Measurements from ENCODE around the gene PRKG1.

PRKG1 gene

GRCh38 chr10:51073453-51074237 is 642 bp upstream of the PRKG1 start:
- peak overlapping the region; percentile 50 for H3K9ac ChIP-seq (ENCODE audit: low read length)
- peak; percentile 67 for DNase-seq

DNA sequence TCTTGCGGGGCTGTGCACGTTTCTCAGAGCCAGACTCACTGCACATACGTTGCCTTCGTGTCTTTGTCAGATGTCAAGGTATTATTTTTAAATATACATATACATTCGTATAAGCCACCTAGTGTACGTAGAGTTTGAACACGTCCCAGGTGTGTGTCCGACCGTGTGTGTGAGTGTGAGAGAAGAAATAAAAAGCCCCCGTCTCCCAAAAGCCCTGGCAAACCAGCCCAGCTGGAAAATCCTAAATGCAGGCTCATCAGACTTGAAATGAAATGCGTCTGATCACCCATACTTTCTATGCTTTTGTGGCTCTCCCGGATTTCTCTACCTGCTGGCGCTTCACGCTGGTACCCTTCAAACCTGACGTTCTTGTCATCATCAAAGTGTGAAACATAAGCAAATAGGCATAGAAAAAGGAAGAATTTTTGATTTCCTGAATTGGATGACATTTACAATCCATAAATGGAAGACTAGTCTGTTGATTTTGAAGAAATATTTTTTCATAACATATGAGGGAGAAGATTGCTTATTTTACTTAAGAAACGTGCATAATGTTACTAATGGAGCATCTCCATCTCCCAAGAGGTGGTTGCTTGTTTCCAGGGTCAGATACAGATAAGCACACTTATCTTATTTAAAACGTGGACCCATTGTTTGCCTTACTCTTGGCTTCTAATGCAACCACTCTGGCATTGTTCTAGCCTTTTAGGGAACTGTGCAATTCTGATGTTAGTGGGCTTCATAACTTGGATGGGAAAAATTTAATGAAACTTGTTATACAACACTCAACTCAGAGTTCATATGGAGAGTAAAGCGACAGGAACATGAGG is 971 bp downstream of the PRKG1 start:
- Histone ChIP-seq H2AK5ac (ENCODE audit: low read length) (no peak overlapping the region), H3K4ac (ENCODE audit: low read depth, low read length) (no peak overlapping the region), H3K79me1 (ENCODE audit: low read length) (no peaks in the 10 kb centered on the region), H3K9ac (ENCODE audit: low read length) (peak overlapping the region; percentile 50), H3K27me3 (ENCODE audit: insufficient read depth, low read length, poor library complexity) (no peaks in the 10 kb centered on the region), H3K56ac (ENCODE audit: low read length) (peak overlapping the region; percentile 57), H2BK120ac (ENCODE audit: low read depth, low read length) (no peak overlapping the region), H2BK15ac (replicated peaks; ENCODE audit: low read depth) (no peak overlapping the region), H3K4me1 (ENCODE audit: control insufficient read depth, low read depth, low read length) (no peaks in the 10 kb centered on the region), H3K79me2 (ENCODE audit: control insufficient read depth, insufficient read depth, low read length) (no peaks in the 10 kb centered on the region), H3K4me2 (ENCODE audit: low read length) (peak overlapping the region; percentile 51), H3K36me3 (ENCODE audit: control insufficient read depth, insufficient read depth, low read length) (no peaks in the 10 kb centered on the region), H4K8ac (ENCODE audit: low read depth, low read length) (no peak overlapping the region), H3K27ac (ENCODE audit: low read depth, low read length) (no peak overlapping the region), H3K4me3 (ENCODE audit: low read length) (peak overlapping the region; percentile 19), H2BK5ac (ENCODE audit: low read length) (no peak overlapping the region), H3K23ac (ENCODE audit: low read length) (no peak overlapping the region), H3K18ac (ENCODE audit: low read length) (no peak overlapping the region), H4K5ac (ENCODE audit: low read length) (no peak overlapping the region)
- no peak for DNase-seq
- no CpG with 5 or more reads among the region's 18 CpGs for WGBS (ENCODE audit: extremely low coverage, insufficient coverage, low lambda C conversion rate)

More at GRCh38 chr10:51073453-51074237, 642 bp upstream of the PRKG1 start:
- Histone ChIP-seq H4K5ac (ENCODE audit: low read length) (no peak overlapping the region), H3K27me3 (ENCODE audit: insufficient read depth, low read length, poor library complexity) (no peaks in the 10 kb centered on the region), H3K4me2 (ENCODE audit: low read length) (peak overlapping the region; percentile 77), H4K8ac (ENCODE audit: low read depth, low read length) (no peak overlapping the region), H2BK120ac (ENCODE audit: low read depth, low read length) (peak overlapping the region; percentile 70), H2BK5ac (ENCODE audit: low read length) (no peak overlapping the region), H3K56ac (ENCODE audit: low read length) (peak overlapping the region; percentile 57), H3K4me3 (ENCODE audit: low read length) (peak overlapping the region; percentile 44), H3K36me3 (ENCODE audit: control insufficient read depth, insufficient read depth, low read length) (no peaks in the 10 kb centered on the region), H3K4me1 (ENCODE audit: control insufficient read depth, low read depth, low read length) (no peaks in the 10 kb centered on the region), H3K4ac (ENCODE audit: low read depth, low read length) (no peak overlapping the region), H3K18ac (ENCODE audit: low read length) (peak overlapping the region; percentile 55), H2AK5ac (ENCODE audit: low read length) (no peak overlapping the region), H3K27ac (ENCODE audit: low read depth, low read length) (no peak overlapping the region), H3K79me1 (ENCODE audit: low read length) (no peaks in the 10 kb centered on the region), H3K23ac (ENCODE audit: low read length) (no peak overlapping the region), H3K79me2 (ENCODE audit: control insufficient read depth, insufficient read depth, low read length) (no peaks in the 10 kb centered on the region), H2BK15ac (replicated peaks; ENCODE audit: low read depth) (no peak overlapping the region)
- no CpG with 5 or more reads among the region's 50 CpGs for WGBS (ENCODE audit: extremely low coverage, insufficient coverage, low lambda C conversion rate)

GRCh38 chr10:51075873-51076229 is 1.6 kb downstream of the PRKG1 start:
- Histone ChIP-seq H3K79me2 (ENCODE audit: control insufficient read depth, insufficient read depth, low read length) (no peaks in the 10 kb centered on the region), H3K79me1 (ENCODE audit: low read length) (no peaks in the 10 kb centered on the region), H2BK15ac (replicated peaks; ENCODE audit: low read depth) (no peak overlapping the region), H2BK120ac (ENCODE audit: low read depth, low read length) (no peak overlapping the region), H4K5ac (ENCODE audit: low read length) (no peak overlapping the region), H3K36me3 (ENCODE audit: control insufficient read depth, insufficient read depth, low read length) (no peaks in the 10 kb centered on the region), H2AK5ac (ENCODE audit: low read length) (no peak overlapping the region), H3K4ac (ENCODE audit: low read depth, low read length) (no peak overlapping the region), H3K9ac (ENCODE audit: low read length) (no peak overlapping the region), H3K4me2 (ENCODE audit: low read length) (no peak overlapping the region), H3K27ac (ENCODE audit: low read depth, low read length) (no peak overlapping the region), H3K18ac (ENCODE audit: low read length) (no peak overlapping the region), H3K27me3 (ENCODE audit: insufficient read depth, low read length, poor library complexity) (no peaks in the 10 kb centered on the region), H2BK5ac (ENCODE audit: low read length) (no peak overlapping the region), H4K8ac (ENCODE audit: low read depth, low read length) (no peak overlapping the region), H3K4me1 (ENCODE audit: control insufficient read depth, low read depth, low read length) (no peaks in the 10 kb centered on the region), H3K23ac (ENCODE audit: low read length) (no peak overlapping the region), H3K56ac (ENCODE audit: low read length) (no peak overlapping the region), H3K4me3 (ENCODE audit: low read length) (no peak overlapping the region)
- DNase-seq = no peak
- WGBS (ENCODE audit: extremely low coverage, insufficient coverage, low lambda C conversion rate) = no CpG with 5 or more reads among the region's 6 CpGs

- H3K4ac ChIP-seq (ENCODE audit: low read depth, low read length) = no peak overlapping the region
- H3K23ac ChIP-seq (ENCODE audit: low read length) = no peak overlapping the region
- no peaks in the 10 kb centered on the region for H3K36me3 ChIP-seq (ENCODE audit: control insufficient read depth, insufficient read depth, low read length)
- H3K27ac ChIP-seq (ENCODE audit: low read depth, low read length) = no peak overlapping the region
- H4K5ac ChIP-seq (ENCODE audit: low read length) = no peak overlapping the region
- no peak overlapping the region for H2BK120ac ChIP-seq (ENCODE audit: low read depth, low read length)
- no peak overlapping the region for H3K56ac ChIP-seq (ENCODE audit: low read length)
- H2BK5ac ChIP-seq (ENCODE audit: low read length) = no peak overlapping the region
- no peak overlapping the region for H3K18ac ChIP-seq (ENCODE audit: low read length)
- no peak overlapping the region for H3K4me3 ChIP-seq (ENCODE audit: low read length)
- H3K4me2 ChIP-seq (ENCODE audit: low read length) = no peak overlapping the region
- WGBS (ENCODE audit: extremely low coverage, insufficient coverage, low lambda C conversion rate) = no CpG with 5 or more reads among the region's 3 CpGs
- no peaks in the 10 kb centered on the region for H3K79me1 ChIP-seq (ENCODE audit: low read length)
- H3K27me3 ChIP-seq (ENCODE audit: insufficient read depth, low read length, poor library complexity) = no peaks in the 10 kb centered on the region
- no peak for DNase-seq
- H2AK5ac ChIP-seq (ENCODE audit: low read length) = no peak overlapping the region
- H3K4me1 ChIP-seq (ENCODE audit: control insufficient read depth, low read depth, low read length) = no peaks in the 10 kb centered on the region
- no peak overlapping the region for H2BK15ac ChIP-seq (replicated peaks; ENCODE audit: low read depth)
- no peak overlapping the region for H3K9ac ChIP-seq (ENCODE audit: low read length)
- no peaks in the 10 kb centered on the region for H3K79me2 ChIP-seq (ENCODE audit: control insufficient read depth, insufficient read depth, low read length)
- H4K8ac ChIP-seq (ENCODE audit: low read depth, low read length) = no peak overlapping the region
These were observed 2.1 kb downstream of the PRKG1 start for GRCh38 chr10:51076299-51076841.

GRCh38 chr10:51077074-51077473 is 2.8 kb downstream of the PRKG1 start:
- Histone ChIP-seq H3K79me2 (ENCODE audit: control insufficient read depth, insufficient read depth, low read length) (no peaks in the 10 kb centered on the region), H2AK5ac (ENCODE audit: low read length) (no peak overlapping the region), H3K4me1 (ENCODE audit: control insufficient read depth, low read depth, low read length) (no peaks in the 10 kb centered on the region), H3K27ac (ENCODE audit: low read depth, low read length) (no peak overlapping the region), H4K5ac (ENCODE audit: low read length) (no peak overlapping the region), H3K9ac (ENCODE audit: low read length) (no peak overlapping the region), H4K8ac (ENCODE audit: low read depth, low read length) (no peak overlapping the region), H3K18ac (ENCODE audit: low read length) (no peak overlapping the region), H3K56ac (ENCODE audit: low read length) (no peak overlapping the region), H3K79me1 (ENCODE audit: low read length) (no peaks in the 10 kb centered on the region), H3K4me3 (ENCODE audit: low read length) (no peak overlapping the region), H3K27me3 (ENCODE audit: insufficient read depth, low read length, poor library complexity) (no peaks in the 10 kb centered on the region), H3K36me3 (ENCODE audit: control insufficient read depth, insufficient read depth, low read length) (no peaks in the 10 kb centered on the region), H3K23ac (ENCODE audit: low read length) (no peak overlapping the region), H3K4ac (ENCODE audit: low read depth, low read length) (no peak overlapping the region), H3K4me2 (ENCODE audit: low read length) (no peak overlapping the region), H2BK15ac (replicated peaks; ENCODE audit: low read depth) (no peak overlapping the region), H2BK5ac (ENCODE audit: low read length) (no peak overlapping the region), H2BK120ac (ENCODE audit: low read depth, low read length) (no peak overlapping the region)
- DNase-seq = no peak
- WGBS (ENCODE audit: extremely low coverage, insufficient coverage, low lambda C conversion rate) = no CpG with 5 or more reads among the region's 3 CpGs
